Mucosa of stomach (tissue), 1 donor: ENCODE data around the gene OR2J2.
"Not testable (repeated sequence)": the region's sequence is repeated elsewhere in the genome, so short reads cannot be mapped to it uniquely, and the experiment has no call there.

Source experiments
- H3K27me3 ChIP-seq: one replicate; pipeline ENCODE4 v1.7.0; 2013; ENCODE audit warnings: mild to moderate bottlenecking, low read length; ENCODE audit not compliant: control insufficient read depth, insufficient read depth
- H3K36me3 ChIP-seq: one replicate; pipeline ENCODE4 v1.7.0; 2013; ENCODE audit warnings: low read length; ENCODE audit not compliant: control insufficient read depth, insufficient read depth
- H3K4me1 ChIP-seq: one replicate; pipeline ENCODE4 v1.7.0; 2013; ENCODE audit warnings: mild to moderate bottlenecking, low read length; ENCODE audit not compliant: control insufficient read depth, insufficient read depth
- H3K4me3 ChIP-seq: one replicate; pipeline ENCODE4 v1.7.0; 2013; ENCODE audit warnings: low read length
- H3K9ac ChIP-seq: one replicate; pipeline ENCODE4 v1.7.0; 2013; ENCODE audit warnings: mild to moderate bottlenecking, low read length, moderate library complexity
- H3K9me3 ChIP-seq: one replicate; pipeline ENCODE4 v1.7.0; 2013; ENCODE audit warnings: mild to moderate bottlenecking, low read length, moderate library complexity; ENCODE audit not compliant: control insufficient read depth
- donor health status: Pancreatic carcinoma.

Gene OR2J2

DNA sequence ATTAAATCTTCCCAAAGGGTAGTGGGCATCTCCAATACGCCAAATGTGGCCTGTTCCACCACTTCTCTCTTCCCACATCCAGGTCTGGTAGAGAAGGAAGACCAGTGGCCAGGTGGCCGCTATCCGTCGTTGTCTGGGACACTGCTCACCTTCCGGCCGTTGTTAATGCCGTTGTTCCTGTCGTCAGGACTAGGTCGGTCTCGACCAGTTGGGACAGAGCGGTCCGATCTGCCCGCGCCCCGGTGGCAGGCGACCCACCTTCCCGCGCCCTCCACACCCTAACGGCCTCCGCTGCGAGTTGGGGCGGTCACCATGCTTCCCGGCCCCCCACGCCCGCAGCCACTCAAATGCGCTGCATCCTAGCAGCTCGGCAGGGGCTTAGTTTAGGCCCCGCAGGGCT, 5.1 kb upstream of the OR2J2 start:
- not testable (repeated sequence) for H3K9ac ChIP-seq, H3K9me3 ChIP-seq, H3K36me3 ChIP-seq, H3K4me1 ChIP-seq, H3K27me3 ChIP-seq, H3K4me3 ChIP-seq

DNA sequence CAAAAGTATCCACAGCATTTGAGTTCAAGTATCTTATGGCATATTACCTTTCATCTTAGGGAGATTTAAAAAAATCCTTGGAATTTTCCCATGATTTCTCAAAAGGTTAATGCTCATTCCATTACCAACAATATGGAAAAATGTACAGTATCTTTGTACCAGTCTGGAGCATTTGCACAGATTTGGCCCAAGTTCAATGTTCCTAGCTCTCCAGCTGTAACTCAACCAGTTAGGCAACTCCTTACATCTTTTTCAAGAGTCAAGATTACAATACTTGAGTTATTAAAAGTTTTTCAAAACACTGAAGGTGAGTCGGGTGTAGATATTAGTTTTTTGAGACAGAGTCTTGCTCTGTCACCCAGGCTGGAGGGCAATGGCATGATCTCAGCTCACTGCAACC, 1.0 kb downstream of the OR2J2 start:
- Histone ChIP-seq H3K27me3 (no peaks in the 10 kb centered on the region), H3K36me3 (no peaks in the 10 kb centered on the region), H3K9ac (no peak overlapping the region), H3K4me1 (no peaks in the 10 kb centered on the region), H3K4me3 (no peak overlapping the region), H3K9me3 (no peaks in the 10 kb centered on the region)

DNA sequence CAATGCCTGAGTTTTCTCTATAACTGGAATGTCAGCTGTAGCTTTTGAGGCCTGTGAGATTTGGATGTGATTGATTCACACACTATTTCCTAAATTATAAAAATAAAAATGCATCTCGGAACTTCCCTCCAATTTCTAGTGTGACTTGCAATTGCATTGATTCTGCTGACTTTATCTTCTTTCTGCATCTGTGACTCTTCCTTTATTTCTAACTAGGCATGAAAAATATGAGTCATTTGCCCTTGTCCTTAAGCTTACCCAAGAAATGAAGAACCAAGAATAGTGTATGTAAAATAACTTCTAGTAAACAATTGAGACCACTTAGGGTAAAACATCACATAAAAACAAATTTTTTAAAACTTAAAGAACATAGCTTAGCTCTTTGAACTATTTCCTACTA, 12.9 kb downstream of the OR2J2 start:
- no peak overlapping the region for H3K9ac ChIP-seq
- no peaks in the 10 kb centered on the region for H3K27me3 ChIP-seq
- H3K36me3 ChIP-seq = no peaks in the 10 kb centered on the region
- no peak overlapping the region for H3K4me3 ChIP-seq
- H3K9me3 ChIP-seq = no peaks in the 10 kb centered on the region
- no peaks in the 10 kb centered on the region for H3K4me1 ChIP-seq

DNA sequence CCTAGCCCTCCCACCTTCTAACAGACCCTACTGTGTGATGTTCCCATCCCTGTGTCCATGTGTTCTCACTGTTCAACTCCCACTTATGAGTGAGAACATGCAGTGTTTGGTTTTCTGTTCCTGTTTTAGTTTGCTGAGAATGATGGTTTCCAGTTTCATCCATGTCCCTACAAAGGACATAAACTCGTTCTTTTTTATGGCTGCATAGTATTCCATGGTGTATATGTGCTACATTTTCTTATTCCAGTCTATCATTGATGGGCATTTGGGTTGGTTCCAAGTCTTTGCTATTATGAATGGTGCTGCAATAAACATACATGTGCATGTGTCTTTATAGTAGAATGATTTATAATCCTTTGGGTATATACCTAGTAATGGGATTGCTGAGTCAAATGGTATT, 18.0 kb downstream of the OR2J2 start:
- H3K9me3 ChIP-seq, H3K4me1 ChIP-seq, H3K9ac ChIP-seq, H3K4me3 ChIP-seq, H3K36me3 ChIP-seq, H3K27me3 ChIP-seq: not testable (repeated sequence)

DNA sequence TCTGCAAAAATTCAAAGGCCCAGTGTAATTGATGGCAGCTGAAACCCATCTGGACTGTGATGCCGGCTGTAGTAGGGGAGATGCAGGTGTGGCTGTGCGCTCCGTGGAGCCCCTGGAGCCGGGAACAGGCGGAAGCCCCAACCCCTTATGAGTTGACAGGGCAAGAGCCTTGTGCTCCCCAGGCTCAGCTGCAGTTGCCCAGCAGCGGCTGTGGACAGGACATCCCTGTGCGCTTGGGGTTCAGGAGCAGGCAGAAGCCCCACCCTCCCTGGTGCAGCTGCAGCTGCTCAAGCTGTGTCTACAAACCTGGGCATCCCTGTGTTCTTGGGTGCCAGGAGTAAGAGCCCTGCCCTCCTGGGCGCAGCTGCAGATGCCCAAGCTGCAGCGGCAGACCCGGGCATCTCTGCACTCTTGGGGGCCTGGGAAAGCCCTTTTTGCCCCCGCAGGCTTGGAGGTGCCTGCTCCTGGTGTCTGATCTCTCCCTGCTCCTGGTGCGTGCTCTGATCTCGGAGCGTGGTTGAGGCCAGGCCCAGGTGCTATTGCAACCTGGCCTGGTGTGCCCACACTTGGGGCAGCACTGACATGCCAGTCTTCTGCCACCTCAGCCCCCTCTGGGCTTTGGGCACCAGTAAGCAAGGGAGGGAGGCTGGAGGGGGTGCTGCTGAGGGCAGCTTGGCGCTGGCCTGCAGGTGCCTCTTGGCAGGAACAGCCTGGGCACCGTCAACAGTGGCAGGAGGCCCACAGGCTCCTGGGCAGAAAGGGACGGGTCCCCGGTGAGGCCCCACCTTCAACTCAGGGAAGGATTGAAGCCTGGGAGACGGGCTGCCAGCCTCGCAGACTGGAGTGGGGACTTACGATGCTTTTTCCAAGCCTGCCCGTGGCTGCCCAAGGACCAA, 30.3 kb downstream of the OR2J2 start:
- no peaks in the 10 kb centered on the region for H3K9me3 ChIP-seq
- H3K27me3 ChIP-seq = no peaks in the 10 kb centered on the region
- no peak overlapping the region for H3K4me3 ChIP-seq
- no peaks in the 10 kb centered on the region for H3K4me1 ChIP-seq
- H3K36me3 ChIP-seq = no peaks in the 10 kb centered on the region
- H3K9ac ChIP-seq = no peak overlapping the region

DNA sequence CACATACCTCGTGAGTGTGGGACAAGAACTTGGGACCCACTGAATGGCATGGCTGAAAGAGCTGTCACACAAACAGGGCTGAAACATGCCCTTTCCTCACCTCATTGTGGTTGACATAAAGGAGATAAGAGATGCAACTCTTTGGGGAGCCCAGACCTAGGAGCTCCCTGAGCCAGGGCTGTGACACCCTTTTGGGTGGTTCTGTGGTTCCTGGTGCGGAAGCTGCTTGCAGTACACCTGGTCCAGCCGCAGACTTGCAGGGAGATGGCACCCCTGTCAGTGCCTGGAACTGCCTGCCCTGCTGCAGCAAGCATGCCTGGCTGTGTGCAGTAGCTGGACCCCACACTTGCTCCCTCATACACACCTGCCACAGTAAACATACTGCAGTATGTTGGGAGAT, 31.3 kb downstream of the OR2J2 start:
- H3K9ac ChIP-seq = no peak overlapping the region
- no peaks in the 10 kb centered on the region for H3K4me1 ChIP-seq
- H3K9me3 ChIP-seq = no peaks in the 10 kb centered on the region
- no peaks in the 10 kb centered on the region for H3K27me3 ChIP-seq
- no peaks in the 10 kb centered on the region for H3K36me3 ChIP-seq
- no peak overlapping the region for H3K4me3 ChIP-seq

DNA sequence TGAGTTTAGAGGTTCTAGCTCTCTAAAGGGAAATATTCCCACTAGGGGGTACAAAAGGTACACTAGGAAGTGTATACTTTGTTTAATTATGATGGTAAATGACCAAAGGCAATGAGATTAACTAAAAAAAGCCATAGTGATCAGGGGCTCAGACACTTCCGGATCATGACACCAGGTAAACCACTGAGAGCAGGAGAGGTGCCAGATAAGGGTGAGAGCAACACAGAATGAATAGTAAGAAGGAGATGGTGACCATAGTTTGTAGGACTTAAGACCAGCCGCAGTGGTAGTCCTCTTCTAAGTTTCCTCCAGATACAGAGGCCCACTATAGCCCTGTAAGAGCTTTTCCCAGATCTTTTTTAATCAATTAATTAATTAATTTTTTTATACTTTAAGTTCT, 40.8 kb downstream of the OR2J2 start:
- Histone ChIP-seq H3K36me3 (no peaks in the 10 kb centered on the region), H3K27me3 (no peaks in the 10 kb centered on the region), H3K4me3 (no peak overlapping the region), H3K9me3 (no peaks in the 10 kb centered on the region), H3K9ac (no peak overlapping the region), H3K4me1 (no peaks in the 10 kb centered on the region)

DNA sequence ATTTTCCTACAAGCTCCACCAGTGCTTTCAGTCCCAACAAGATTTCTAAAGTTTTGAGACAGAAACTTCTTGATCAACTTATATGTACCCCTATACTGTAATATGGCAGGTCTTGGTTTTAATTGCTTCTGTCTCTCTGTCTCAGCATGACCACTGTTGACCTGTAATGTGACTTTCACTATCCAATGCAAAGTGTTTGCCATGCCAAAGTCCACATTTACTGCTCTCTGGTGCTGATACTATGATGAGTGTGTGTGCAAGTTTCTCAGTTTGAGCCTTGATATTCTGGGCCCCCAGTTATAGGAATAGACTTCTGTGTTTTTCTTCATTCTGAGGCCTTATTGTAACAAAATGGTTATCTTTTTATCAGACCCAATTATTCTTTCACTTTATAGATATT, 45.8 kb downstream of the OR2J2 start:
- no peak overlapping the region for H3K9ac ChIP-seq
- no peaks in the 10 kb centered on the region for H3K9me3 ChIP-seq
- H3K4me1 ChIP-seq = no peaks in the 10 kb centered on the region
- no peak overlapping the region for H3K4me3 ChIP-seq
- no peaks in the 10 kb centered on the region for H3K36me3 ChIP-seq
- H3K27me3 ChIP-seq = no peaks in the 10 kb centered on the region

DNA sequence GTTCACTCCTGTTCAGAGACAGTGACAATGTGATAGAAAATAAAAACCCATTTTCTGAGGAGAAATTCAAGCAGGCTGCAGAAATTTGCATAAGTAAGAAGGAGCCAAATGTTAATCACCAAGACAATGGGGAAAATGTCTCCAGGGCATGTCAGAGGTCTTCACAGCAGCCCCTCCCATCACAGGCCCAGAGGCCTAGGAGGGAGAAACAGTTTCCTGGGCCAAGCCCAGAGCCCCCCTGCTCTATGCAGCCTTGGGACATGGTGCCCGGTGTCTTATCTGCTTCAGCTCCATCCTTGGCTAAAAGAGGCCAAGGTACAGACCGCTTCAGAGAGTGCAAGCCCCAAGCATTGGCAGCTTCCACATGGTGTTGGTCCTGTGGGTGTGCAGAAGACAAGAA, 46.5 kb downstream of the OR2J2 start:
- not testable (repeated sequence) for H3K27me3 ChIP-seq, H3K4me1 ChIP-seq, H3K36me3 ChIP-seq, H3K4me3 ChIP-seq, H3K9me3 ChIP-seq, H3K9ac ChIP-seq

DNA sequence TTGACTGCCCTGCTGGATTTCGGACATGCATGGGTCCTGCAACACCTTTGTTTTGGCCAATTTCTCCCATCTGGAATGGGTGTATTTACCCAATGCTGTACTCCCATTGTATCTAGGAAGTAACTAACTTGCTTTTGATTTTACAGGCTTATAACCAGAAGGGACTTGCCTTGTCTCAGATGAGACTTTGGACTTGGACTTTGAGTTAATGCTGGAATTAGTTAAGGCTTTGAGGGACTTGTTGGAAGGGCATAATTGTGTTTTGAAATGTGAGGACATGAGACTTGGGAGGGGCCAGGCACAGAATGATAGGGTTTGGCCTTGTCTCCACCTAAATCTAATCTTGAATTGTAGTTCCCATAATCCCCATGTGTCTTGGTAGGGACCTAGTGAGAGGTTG, 47.3 kb downstream of the OR2J2 start:
- not testable (repeated sequence) for H3K36me3 ChIP-seq, H3K4me1 ChIP-seq, H3K4me3 ChIP-seq, H3K27me3 ChIP-seq, H3K9me3 ChIP-seq, H3K9ac ChIP-seq
